Mesenchymal stem cell (in vitro differentiated cells and primary cell): ENCODE measurements around the gene TMEM61.

Experiments used
- DNase-seq: peaks from one replicate; pipeline ENCODE4 v3.0.0-alpha.2; 2013
- H2AFZ ChIP-seq: one replicate; pipeline ENCODE4 v1.6.1; 2013; ENCODE audit warnings: low read depth, mild to moderate bottlenecking, control low read depth, inconsistent platforms, low read length, moderate library complexity
- H2AK5ac ChIP-seq: 2 replicates; pipeline ENCODE4 v1.6.1; 2013; ENCODE audit warnings: low read length, moderate library complexity, mild to moderate bottlenecking, inconsistent platforms; ENCODE audit not compliant: severe bottlenecking
- H2BK120ac ChIP-seq: one replicate; pipeline ENCODE4 v1.6.1; 2013; ENCODE audit warnings: low read depth, mild to moderate bottlenecking, inconsistent platforms, low read length, moderate library complexity
- H2BK12ac ChIP-seq, 2 experiments: one replicate each; pipeline ENCODE4 v1.6.1; 2013; ENCODE audit warnings: inconsistent platforms in 2 of 2, low read length in 2 of 2, mild to moderate bottlenecking in 2 of 2, moderate library complexity in 2 of 2, control low read depth in 1 of 2
- H2BK15ac ChIP-seq: one replicate; pipeline ENCODE4 v1.6.1; 2013; ENCODE audit warnings: mild to moderate bottlenecking, low read depth, inconsistent platforms; ENCODE audit not compliant: poor library complexity, severe bottlenecking
- H2BK5ac ChIP-seq: 2 replicates; pipeline ENCODE4 v1.6.1; 2013; ENCODE audit warnings: low read depth, mild to moderate bottlenecking, low read length, control low read depth, inconsistent platforms; ENCODE audit not compliant: poor library complexity, severe bottlenecking
- H3K14ac ChIP-seq, 2 experiments: one replicate each; pipeline ENCODE4 v1.6.1; 2013; ENCODE audit warnings: inconsistent platforms in 2 of 2, low read length in 2 of 2, control low read depth in 1 of 2, mild to moderate bottlenecking in 1 of 2, moderate library complexity in 1 of 2
- H3K18ac ChIP-seq, 2 experiments: one replicate each; pipeline ENCODE4 v1.6.1; 2013; ENCODE audit warnings: inconsistent platforms in 2 of 2, low read length in 2 of 2, control low read depth in 1 of 2, low read depth in 1 of 2, mild to moderate bottlenecking in 1 of 2
- H3K23ac ChIP-seq, 2 experiments: one replicate each; pipeline ENCODE4 v1.6.1; 2013; ENCODE audit warnings: inconsistent platforms in 2 of 2, low read length in 2 of 2, mild to moderate bottlenecking in 2 of 2, moderate library complexity in 2 of 2, control low read depth in 1 of 2
- H3K27ac ChIP-seq: 2 replicates; pipeline ENCODE4 v1.5.1; 2013; ENCODE audit warnings: mild to moderate bottlenecking, moderate library complexity, low read length, control low read depth, inconsistent platforms; ENCODE audit not compliant: poor library complexity, severe bottlenecking
- H3K27me3 ChIP-seq, 2 experiments: 2 replicates each; pipeline versions ENCODE4 v1.6.1 to v1.7.0; 2013; ENCODE audit warnings: low read length in 2 of 2, mild to moderate bottlenecking in 2 of 2, moderate library complexity in 2 of 2, control low read depth in 1 of 2, inconsistent platforms in 1 of 2; ENCODE audit not compliant: control insufficient read depth in 1 of 2, insufficient read depth in 1 of 2
- H3K36me3 ChIP-seq, 2 experiments: 2 replicates each; pipeline versions ENCODE4 v1.6.1 to v1.7.0; 2013; ENCODE audit warnings: low read length in 2 of 2, control low read depth in 1 of 2, inconsistent platforms in 1 of 2, low read depth in 1 of 2, mild to moderate bottlenecking in 1 of 2; ENCODE audit not compliant: insufficient read depth in 2 of 2, control insufficient read depth in 1 of 2
- H3K4ac ChIP-seq, 2 experiments: one replicate each; pipeline ENCODE4 v1.6.1; 2013; ENCODE audit warnings: inconsistent platforms in 2 of 2, low read length in 2 of 2, mild to moderate bottlenecking in 2 of 2, moderate library complexity in 2 of 2, control low read depth in 1 of 2, low read depth in 1 of 2
- H3K4me1 ChIP-seq: 2 replicates; pipeline ENCODE4 v1.6.1; 2013; ENCODE audit warnings: low read depth, low read length, control low read depth; ENCODE audit not compliant: control insufficient read depth, insufficient read depth
- H3K4me2 ChIP-seq: 2 replicates; pipeline ENCODE4 v1.6.1; 2013; ENCODE audit warnings: low read length, mild to moderate bottlenecking, inconsistent platforms; ENCODE audit not compliant: poor library complexity, severe bottlenecking
- H3K4me3 ChIP-seq, 2 experiments: 2 replicates each; pipeline versions ENCODE4 v1.5.1 to v1.7.0; 2013; ENCODE audit warnings: low read length in 2 of 2, mild to moderate bottlenecking in 2 of 2, control low read depth in 1 of 2, low read depth in 1 of 2; ENCODE audit not compliant: insufficient read depth in 1 of 2
- H3K79me1 ChIP-seq: replicated peaks from 2 replicates; pipeline ENCODE4 v1.6.1; 2013; ENCODE audit warnings: mild to moderate bottlenecking, control low read depth, low read length, inconsistent platforms; ENCODE audit not compliant: poor library complexity, severe bottlenecking
- H3K9ac ChIP-seq: 2 replicates; pipeline ENCODE4 v1.7.0; 2013; ENCODE audit warnings: mild to moderate bottlenecking, low read length, moderate library complexity
- H3K9me3 ChIP-seq: 2 replicates; pipeline ENCODE4 v1.7.0; 2013; ENCODE audit warnings: mild to moderate bottlenecking, low read length; ENCODE audit not compliant: control insufficient read depth
- H4K8ac ChIP-seq: one replicate; pipeline ENCODE4 v1.6.1; 2013; ENCODE audit warnings: inconsistent platforms, mild to moderate bottlenecking, low read length, moderate library complexity
- H4K91ac ChIP-seq: one replicate; pipeline ENCODE4 v1.6.1; 2013; ENCODE audit warnings: mild to moderate bottlenecking, low read length, inconsistent platforms
- WGBS: methylation state at CpG from one replicate; pipeline ENCODE4 v1.1.7; 2013; ENCODE audit warnings: mixed read lengths; 5-methylcytosine and 5-hydroxymethylcytosine counted together

Gene TMEM61

GRCh38 chr1:54990916-54991315, 10.5 kb downstream of the TMEM61 start:
- Histone ChIP-seq H3K27me3 (peaks cover 12 to 17% of the 10 kb centered on the region in 2 experiments), H3K18ac (no peak overlapping the region), H3K36me3 (peaks cover 0 to 4% of the 10 kb centered on the region in 2 experiments), H3K4me3 (no peak overlapping the region), H2BK120ac (no peak overlapping the region), H3K4me1 (peaks cover 20% of the 10 kb centered on the region), H2BK15ac (no peak overlapping the region), H2BK5ac (no peak overlapping the region), H3K23ac (no peak overlapping the region), H3K9ac (no peak overlapping the region), H3K14ac (no peak overlapping the region), H4K8ac (peak overlapping the region; percentile 32), H3K9me3 (no peaks in the 10 kb centered on the region), H3K4me2 (no peak overlapping the region), H4K91ac (no peak overlapping the region), H2AFZ (no peak overlapping the region), H3K79me1 (no peaks in the 10 kb centered on the region), H3K27ac (no peak overlapping the region), H2AK5ac (no peak overlapping the region), H3K4ac (no peak overlapping the region), H2BK12ac (no peak overlapping the region)
- DNase-seq = no peak
- 70% methylated on average over 4 of the region's 4 CpGs for WGBS

- Histone ChIP-seq H2BK5ac (no peak overlapping the region), H3K27ac (no peak overlapping the region), H3K4me1 (peaks cover 25% of the 10 kb centered on the region), H3K27me3 (peaks cover 15 to 23% of the 10 kb centered on the region in 2 experiments), H3K4me2 (no peak overlapping the region), H2BK15ac (no peak overlapping the region), H4K8ac (no peak overlapping the region), H2AK5ac (no peak overlapping the region), H4K91ac (no peak overlapping the region), H3K9ac (no peak overlapping the region), H2AFZ (no peak overlapping the region), H3K4me3 (no peak overlapping the region), H2BK12ac (no peak overlapping the region), H3K4ac (no peak overlapping the region), H3K18ac (no peak overlapping the region), H3K36me3 (peaks cover 0 to 4% of the 10 kb centered on the region in 2 experiments), H2BK120ac (no peak overlapping the region), H3K23ac (peak overlapping the region in 1 of 2 experiments; percentile 57), H3K79me1 (no peaks in the 10 kb centered on the region), H3K14ac (no peak overlapping the region), H3K9me3 (no peaks in the 10 kb centered on the region)
- WGBS = 74% methylated on average over 12 of the region's 12 CpGs
- DNase-seq = no peak
These were observed 11.5 kb downstream of the TMEM61 start for GRCh38 chr1:54991939-54992338.

GRCh38 chr1:54993140-54993539, 12.7 kb downstream of the TMEM61 start:
- no peak overlapping the region for H3K4me3 ChIP-seq
- WGBS = 89% methylated on average over 6 of the region's 6 CpGs
- no peak overlapping the region for H4K91ac ChIP-seq
- H3K4me1 ChIP-seq = peaks cover 23% of the 10 kb centered on the region
- H3K14ac ChIP-seq = no peak overlapping the region
- H2BK120ac ChIP-seq = no peak overlapping the region
- no peak overlapping the region for H2BK15ac ChIP-seq
- no peak for DNase-seq
- H2BK5ac ChIP-seq = no peak overlapping the region
- peaks cover 0 to 4% of the 10 kb centered on the region in 2 experiments for H3K36me3 ChIP-seq
- no peak overlapping the region for H3K18ac ChIP-seq
- H3K23ac ChIP-seq = no peak overlapping the region
- no peaks in the 10 kb centered on the region for H3K79me1 ChIP-seq
- H2AFZ ChIP-seq = no peak overlapping the region
- no peak overlapping the region for H3K4me2 ChIP-seq
- H3K4ac ChIP-seq = no peak overlapping the region
- H2BK12ac ChIP-seq = no peak overlapping the region
- H3K27ac ChIP-seq = no peak overlapping the region
- peaks cover 20 to 35% of the 10 kb centered on the region in 2 experiments for H3K27me3 ChIP-seq
- no peak overlapping the region for H3K9ac ChIP-seq
- H3K9me3 ChIP-seq = no peaks in the 10 kb centered on the region
- no peak overlapping the region for H4K8ac ChIP-seq
- no peak overlapping the region for H2AK5ac ChIP-seq

- Histone ChIP-seq H3K14ac (no peak overlapping the region), H4K8ac (no peak overlapping the region), H3K23ac (no peak overlapping the region), H2AFZ (no peak overlapping the region), H2BK12ac (no peak overlapping the region), H2BK15ac (no peak overlapping the region), H3K4me3 (no peak overlapping the region), H4K91ac (no peak overlapping the region), H2AK5ac (no peak overlapping the region), H2BK5ac (no peak overlapping the region), H3K36me3 (peaks cover 0 to 2% of the 10 kb centered on the region in 2 experiments), H3K79me1 (no peaks in the 10 kb centered on the region), H3K9ac (no peak overlapping the region), H3K4me2 (no peak overlapping the region), H3K4ac (no peak overlapping the region), H3K9me3 (no peaks in the 10 kb centered on the region), H3K18ac (no peak overlapping the region), H3K27me3 (peaks cover 29 to 47% of the 10 kb centered on the region in 2 experiments), H2BK120ac (no peak overlapping the region), H3K4me1 (peaks cover 17% of the 10 kb centered on the region), H3K27ac (no peak overlapping the region)
- no peak for DNase-seq
- 52% methylated on average over 6 of the region's 6 CpGs for WGBS
These were observed 14.0 kb downstream of the TMEM61 start for GRCh38 chr1:54994355-54994990.
